SK-N-MC (cell line): ENCODE results near the gene SOHLH2.

ENCODE experiments used
- EZH2 ChIP-seq: fragments of 200-600 bp; sonication (generic); IDR thresholded peaks from one replicate; pipeline ENCODE4 v1.6.1; 2017; ENCODE audit warnings: antibody characterized with exemption
- POLR2AphosphoS5 ChIP-seq: IDR thresholded peaks from 2 replicates; pipeline ENCODE4 v1.6.1; 2012; ENCODE audit warnings: mild to moderate bottlenecking, low read depth, low read length, borderline replicate concordance

- TF ChIP-seq EZH2 (no peak), POLR2AphosphoS5 (no peak)
Observed at GRCh38 chr13:36211567-36211966, 2.8 kb downstream of the SOHLH2 start.
